ENCODE measurements around the gene WDR36.

WDR36 gene

GRCh38 chr5:111129938-111130337 lies 37.8 kb downstream of the WDR36 start:
- DNase-seq (ENCODE audit: low read depth in 1 of 2, low spot score in 1 of 2): no peak
- Histone ChIP-seq H3K4me3 (replicated peaks; ENCODE audit: insufficient read depth, low read length) (no peak overlapping the region), H3K27ac (replicated peaks) (no peak overlapping the region), H3K27me3 (ENCODE audit: insufficient read depth, poor library complexity, severe bottlenecking) (no peaks in the 10 kb centered on the region)
- no peak for TF ChIP-seq POLR2AphosphoS5 (IDR thresholded peaks at IDR 0.05; ENCODE audit: low read depth)
- TF ChIP-seq SPI1 (IDR thresholded peaks at IDR 0.05; ENCODE audit: borderline replicate concordance, low read depth): no peak
- TF ChIP-seq, protein P1, sequence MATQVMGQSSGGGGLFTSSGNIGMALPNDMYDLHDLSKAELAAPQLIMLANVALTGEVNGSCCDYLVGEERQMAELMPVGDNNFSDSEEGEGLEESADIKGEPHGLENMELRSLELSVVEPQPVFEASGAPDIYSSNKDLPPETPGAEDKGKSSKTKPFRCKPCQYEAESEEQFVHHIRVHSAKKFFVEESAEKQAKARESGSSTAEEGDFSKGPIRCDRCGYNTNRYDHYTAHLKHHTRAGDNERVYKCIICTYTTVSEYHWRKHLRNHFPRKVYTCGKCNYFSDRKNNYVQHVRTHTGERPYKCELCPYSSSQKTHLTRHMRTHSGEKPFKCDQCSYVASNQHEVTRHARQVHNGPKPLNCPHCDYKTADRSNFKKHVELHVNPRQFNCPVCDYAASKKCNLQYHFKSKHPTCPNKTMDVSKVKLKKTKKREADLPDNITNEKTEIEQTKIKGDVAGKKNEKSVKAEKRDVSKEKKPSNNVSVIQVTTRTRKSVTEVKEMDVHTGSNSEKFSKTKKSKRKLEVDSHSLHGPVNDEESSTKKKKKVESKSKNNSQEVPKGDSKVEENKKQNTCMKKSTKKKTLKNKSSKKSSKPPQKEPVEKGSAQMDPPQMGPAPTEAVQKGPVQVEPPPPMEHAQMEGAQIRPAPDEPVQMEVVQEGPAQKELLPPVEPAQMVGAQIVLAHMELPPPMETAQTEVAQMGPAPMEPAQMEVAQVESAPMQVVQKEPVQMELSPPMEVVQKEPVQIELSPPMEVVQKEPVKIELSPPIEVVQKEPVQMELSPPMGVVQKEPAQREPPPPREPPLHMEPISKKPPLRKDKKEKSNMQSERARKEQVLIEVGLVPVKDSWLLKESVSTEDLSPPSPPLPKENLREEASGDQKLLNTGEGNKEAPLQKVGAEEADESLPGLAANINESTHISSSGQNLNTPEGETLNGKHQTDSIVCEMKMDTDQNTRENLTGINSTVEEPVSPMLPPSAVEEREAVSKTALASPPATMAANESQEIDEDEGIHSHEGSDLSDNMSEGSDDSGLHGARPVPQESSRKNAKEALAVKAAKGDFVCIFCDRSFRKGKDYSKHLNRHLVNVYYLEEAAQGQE (IDR thresholded peaks at IDR 0.05; ENCODE audit: insufficient replicate concordance, low read depth): no peak
- TF ChIP-seq, protein P2, sequence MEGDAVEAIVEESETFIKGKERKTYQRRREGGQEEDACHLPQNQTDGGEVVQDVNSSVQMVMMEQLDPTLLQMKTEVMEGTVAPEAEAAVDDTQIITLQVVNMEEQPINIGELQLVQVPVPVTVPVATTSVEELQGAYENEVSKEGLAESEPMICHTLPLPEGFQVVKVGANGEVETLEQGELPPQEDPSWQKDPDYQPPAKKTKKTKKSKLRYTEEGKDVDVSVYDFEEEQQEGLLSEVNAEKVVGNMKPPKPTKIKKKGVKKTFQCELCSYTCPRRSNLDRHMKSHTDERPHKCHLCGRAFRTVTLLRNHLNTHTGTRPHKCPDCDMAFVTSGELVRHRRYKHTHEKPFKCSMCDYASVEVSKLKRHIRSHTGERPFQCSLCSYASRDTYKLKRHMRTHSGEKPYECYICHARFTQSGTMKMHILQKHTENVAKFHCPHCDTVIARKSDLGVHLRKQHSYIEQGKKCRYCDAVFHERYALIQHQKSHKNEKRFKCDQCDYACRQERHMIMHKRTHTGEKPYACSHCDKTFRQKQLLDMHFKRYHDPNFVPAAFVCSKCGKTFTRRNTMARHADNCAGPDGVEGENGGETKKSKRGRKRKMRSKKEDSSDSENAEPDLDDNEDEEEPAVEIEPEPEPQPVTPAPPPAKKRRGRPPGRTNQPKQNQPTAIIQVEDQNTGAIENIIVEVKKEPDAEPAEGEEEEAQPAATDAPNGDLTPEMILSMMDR (IDR thresholded peaks at IDR 0.05; ENCODE audit: insufficient read depth, low read length): no peak
- no peak for TF ChIP-seq GABPA (IDR thresholded peaks at IDR 0.05; ENCODE audit: low read depth)

DNA sequence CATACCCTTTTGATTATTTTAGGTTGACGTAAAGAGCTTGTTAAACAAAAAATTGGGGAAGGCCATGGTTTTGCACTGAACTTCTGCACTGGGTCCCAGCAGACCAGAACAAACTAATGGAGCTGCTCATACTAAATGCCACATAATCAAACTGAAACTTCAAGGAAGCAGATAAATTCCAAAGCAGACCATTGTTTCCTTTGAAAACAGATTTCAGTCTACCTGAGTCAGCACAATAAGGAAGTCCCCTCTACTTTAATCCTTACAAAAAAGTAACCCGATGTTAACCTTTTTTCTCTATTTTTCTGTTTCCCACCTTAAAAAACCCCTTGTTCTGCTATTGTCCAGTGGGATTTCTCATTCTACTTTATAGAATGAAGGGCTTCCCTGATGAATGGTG lies 39.2 kb downstream of the WDR36 start:
- Histone ChIP-seq H3K27me3 (ENCODE audit: insufficient read depth, poor library complexity, severe bottlenecking) (no peaks in the 10 kb centered on the region), H3K27ac (replicated peaks) (no peak overlapping the region), H3K4me3 (replicated peaks; ENCODE audit: insufficient read depth, low read length) (no peak overlapping the region)
- TF ChIP-seq, protein P2 (IDR thresholded peaks at IDR 0.05; ENCODE audit: insufficient read depth, low read length): no peak
- TF ChIP-seq, protein P1 (IDR thresholded peaks at IDR 0.05; ENCODE audit: insufficient replicate concordance, low read depth): no peak
- TF ChIP-seq POLR2AphosphoS5 (IDR thresholded peaks at IDR 0.05; ENCODE audit: low read depth) (no peak), GABPA (IDR thresholded peaks at IDR 0.05; ENCODE audit: low read depth) (no peak), SPI1 (IDR thresholded peaks at IDR 0.05; ENCODE audit: borderline replicate concordance, low read depth) (no peak)
- DNase-seq (ENCODE audit: low read depth in 1 of 2, low spot score in 1 of 2): no peak

GRCh38 chr5:111132076-111132475 lies 39.9 kb downstream of the WDR36 start:
- Histone ChIP-seq H3K27me3 (ENCODE audit: insufficient read depth, poor library complexity, severe bottlenecking) (no peaks in the 10 kb centered on the region), H3K27ac (replicated peaks) (no peak overlapping the region), H3K4me3 (replicated peaks; ENCODE audit: insufficient read depth, low read length) (no peak overlapping the region)
- TF ChIP-seq GABPA (IDR thresholded peaks at IDR 0.05; ENCODE audit: low read depth): no peak
- TF ChIP-seq POLR2AphosphoS5 (IDR thresholded peaks at IDR 0.05; ENCODE audit: low read depth): no peak
- TF ChIP-seq, protein P2 (IDR thresholded peaks at IDR 0.05; ENCODE audit: insufficient read depth, low read length): no peak
- no peak for TF ChIP-seq SPI1 (IDR thresholded peaks at IDR 0.05; ENCODE audit: borderline replicate concordance, low read depth)
- TF ChIP-seq, protein P1 (IDR thresholded peaks at IDR 0.05; ENCODE audit: insufficient replicate concordance, low read depth): no peak
- DNase-seq (ENCODE audit: low read depth in 1 of 2, low spot score in 1 of 2): no peak

Measured in HL-60 (cell line).